KMS-11 (cell line): ENCODE measurements around the gene SUMO2.

ENCODE experiments used
- H2AFZ ChIP-seq: fragments of 200-600 bp; sonication (generic); 2 replicates; pipeline ENCODE4 v1.6.1; 2016; ENCODE audit warnings: antibody characterized with exemption, mixed run types, low read depth
- H3K27ac ChIP-seq: fragments of 200-600 bp; sonication (generic); 2 replicates; pipeline ENCODE4 v1.6.1; 2016; ENCODE audit warnings: mild to moderate bottlenecking, mixed run types
- H3K27me3 ChIP-seq: fragments of 200-600 bp; sonication (generic); 2 replicates; pipeline ENCODE4 v1.6.1; 2017; ENCODE audit warnings: mild to moderate bottlenecking, low read depth, mixed run types, moderate library complexity; ENCODE audit not compliant: insufficient read depth
- H3K36me3 ChIP-seq: fragments of 200-600 bp; sonication (generic); 2 replicates; pipeline ENCODE4 v1.6.1; 2017; ENCODE audit warnings: mild to moderate bottlenecking, mixed run types; ENCODE audit not compliant: insufficient read depth
- H3K4me1 ChIP-seq: fragments of 200-600 bp; sonication (generic); 2 replicates; pipeline ENCODE4 v1.6.1; 2016; ENCODE audit warnings: mild to moderate bottlenecking, low read depth, mixed run types; ENCODE audit not compliant: poor library complexity, severe bottlenecking
- H3K4me2 ChIP-seq: fragments of 200-600 bp; sonication (generic); 2 replicates; pipeline ENCODE4 v1.7.0; 2016; ENCODE audit warnings: mild to moderate bottlenecking, mixed run types
- H3K4me3 ChIP-seq: fragments of 200-600 bp; sonication (generic); IDR thresholded peaks from 2 replicates; pipeline ENCODE4 v1.6.1; 2017; ENCODE audit warnings: low read depth, low read length, mixed read lengths; ENCODE audit not compliant: insufficient read depth
- H3K79me2 ChIP-seq: fragments of 200-600 bp; sonication (generic); 2 replicates; pipeline ENCODE4 v1.6.1; 2016; ENCODE audit warnings: low read depth, mixed run types; ENCODE audit not compliant: insufficient read depth
- H3K9ac ChIP-seq: fragments of 200-600 bp; sonication (generic); 2 replicates; pipeline ENCODE4 v1.6.1; 2016; ENCODE audit warnings: mild to moderate bottlenecking, mixed run types
- H4K20me1 ChIP-seq: fragments of 200-600 bp; sonication (generic); 2 replicates; pipeline ENCODE4 v1.6.1; 2016; ENCODE audit warnings: mild to moderate bottlenecking, mixed run types; ENCODE audit not compliant: insufficient read depth
- CTCF ChIP-seq: fragments of 200-600 bp; sonication (generic); conservative IDR thresholded peaks from 2 replicates; pipeline ENCODE4 v1.6.1; 2017; ENCODE audit warnings: low read depth, mild to moderate bottlenecking, antibody characterized with exemption, low read length, moderate library complexity, mixed read lengths

The SUMO2 gene

GRCh38 chr17:75228305-75228704 lies 45.5 kb upstream of the SUMO2 start:
- TF ChIP-seq CTCF = no peak
- Histone ChIP-seq H4K20me1 (no peaks in the 10 kb centered on the region), H3K4me3 (no peak overlapping the region), H3K27ac (no peak overlapping the region), H2AFZ (no peak overlapping the region), H3K27me3 (no peaks in the 10 kb centered on the region), H3K4me1 (no peaks in the 10 kb centered on the region), H3K9ac (no peak overlapping the region), H3K4me2 (no peak overlapping the region), H3K36me3 (peaks cover 22% of the 10 kb centered on the region), H3K79me2 (no peaks in the 10 kb centered on the region)

GRCh38 chr17:75227729-75228128 lies 45.0 kb upstream of the SUMO2 start:
- Histone ChIP-seq H4K20me1 (no peaks in the 10 kb centered on the region), H2AFZ (no peak overlapping the region), H3K36me3 (peaks cover 19% of the 10 kb centered on the region), H3K27ac (no peak overlapping the region), H3K4me3 (no peak overlapping the region), H3K27me3 (no peaks in the 10 kb centered on the region), H3K9ac (no peak overlapping the region), H3K79me2 (no peaks in the 10 kb centered on the region), H3K4me2 (no peak overlapping the region), H3K4me1 (no peaks in the 10 kb centered on the region)
- no peak for TF ChIP-seq CTCF

GRCh38 chr17:75225016-75225415 lies 42.3 kb upstream of the SUMO2 start:
- Histone ChIP-seq H3K4me2 (no peak overlapping the region), H3K4me3 (no peak overlapping the region), H3K27me3 (no peaks in the 10 kb centered on the region), H2AFZ (no peak overlapping the region), H3K27ac (no peak overlapping the region), H3K9ac (no peak overlapping the region), H3K4me1 (no peaks in the 10 kb centered on the region), H3K36me3 (peaks cover 13% of the 10 kb centered on the region), H4K20me1 (no peaks in the 10 kb centered on the region), H3K79me2 (peaks cover 4% of the 10 kb centered on the region; the same call in 1 of the 2 replicates)
- TF ChIP-seq CTCF = no peak

GRCh38 chr17:75219815-75220214 lies 37.1 kb upstream of the SUMO2 start:
- no peak overlapping the region for H3K27ac ChIP-seq
- H3K4me3 ChIP-seq = no peak overlapping the region
- TF ChIP-seq CTCF = no peak
- H3K4me2 ChIP-seq = no peak overlapping the region
- peaks cover 10% of the 10 kb centered on the region; the same call in 1 of the 2 replicates for H3K79me2 ChIP-seq
- no peaks in the 10 kb centered on the region for H3K4me1 ChIP-seq
- no peaks in the 10 kb centered on the region for H4K20me1 ChIP-seq
- H3K9ac ChIP-seq = no peak overlapping the region
- peaks cover 11% of the 10 kb centered on the region; the same call in 1 of the 2 replicates for H3K36me3 ChIP-seq
- no peaks in the 10 kb centered on the region for H3K27me3 ChIP-seq
- H2AFZ ChIP-seq = no peak overlapping the region
